Activated T-cell treated with anti-CD3 and anti-CD28 coated beads, Interleukin-2, amount 50 U/mL, for 24 hours (primary cell): ENCODE measurements around the gene ADPRS.

ENCODE experiments used
- DNase-seq: peaks from one replicate; pipeline ENCODE4 v3.0.0-alpha.2; 2020
- H3K27ac Mint-ChIP-seq: 2 replicates; pipeline ENCODE4 v1.8.0; 2020; ENCODE audit warnings: mild to moderate bottlenecking, mixed read lengths
- H3K27me3 Mint-ChIP-seq: 2 replicates; pipeline ENCODE4 v1.8.0; 2020; ENCODE audit warnings: mixed read lengths
- H3K36me3 Mint-ChIP-seq: 2 replicates; pipeline ENCODE4 v1.8.0; 2020; ENCODE audit warnings: low read depth, mixed read lengths
- H3K4me1 Mint-ChIP-seq: 2 replicates; pipeline ENCODE4 v1.8.0; 2020; ENCODE audit warnings: low read depth, mixed read lengths
- H3K4me3 Mint-ChIP-seq: 2 replicates; pipeline ENCODE4 v1.8.0; 2020; ENCODE audit warnings: mild to moderate bottlenecking, moderate library complexity, mixed read lengths
- H3K9me3 Mint-ChIP-seq: 2 replicates; pipeline ENCODE4 v1.8.0; 2020; ENCODE audit warnings: mixed read lengths

Gene ADPRS

GRCh38 chr1:36088577-36089392, at the start of gene ADPRS:
Gene ADPRS, plus strand, starts transcription at chr1:36088892. Its CDS starts 13 bp downstream, at chr1:36088905.
- Mint-ChIP-seq H3K36me3 (peaks cover 41% of the 10 kb centered on the region), H3K27me3 (peaks cover 21% of the 10 kb centered on the region), H3K4me3 (peak within 1 kb of the TSS; percentile 91), H3K27ac (peak within 1 kb of the TSS; percentile 93), H3K9me3 (no peaks in the 10 kb centered on the region), H3K4me1 (peaks cover 25% of the 10 kb centered on the region)
- peak; percentile 96 for DNase-seq

GRCh38 chr1:36040238-36040637, 48.5 kb upstream of the ADPRS start:
- DNase-seq = no peak
- H3K4me1 Mint-ChIP-seq = no peaks in the 10 kb centered on the region
- H3K4me3 Mint-ChIP-seq = no peak overlapping the region
- peaks cover 69% of the 10 kb centered on the region for H3K36me3 Mint-ChIP-seq
- H3K9me3 Mint-ChIP-seq = no peaks in the 10 kb centered on the region
- H3K27me3 Mint-ChIP-seq = no peaks in the 10 kb centered on the region
- H3K27ac Mint-ChIP-seq = no peak overlapping the region

GRCh38 chr1:36051821-36052220, 36.9 kb upstream of the ADPRS start:
- H3K9me3 Mint-ChIP-seq = peaks cover 4% of the 10 kb centered on the region
- H3K4me1 Mint-ChIP-seq = no peaks in the 10 kb centered on the region
- H3K27ac Mint-ChIP-seq = no peak overlapping the region
- H3K4me3 Mint-ChIP-seq = no peak overlapping the region
- no peak for DNase-seq
- H3K27me3 Mint-ChIP-seq = no peaks in the 10 kb centered on the region
- H3K36me3 Mint-ChIP-seq = peaks cover 58% of the 10 kb centered on the region

GRCh38 chr1:36053978-36054377, 34.7 kb upstream of the ADPRS start:
- H3K4me3 Mint-ChIP-seq = no peak overlapping the region
- H3K27ac Mint-ChIP-seq = no peak overlapping the region
- H3K27me3 Mint-ChIP-seq = no peaks in the 10 kb centered on the region
- no peak for DNase-seq
- no peaks in the 10 kb centered on the region for H3K4me1 Mint-ChIP-seq
- H3K36me3 Mint-ChIP-seq = peaks cover 36% of the 10 kb centered on the region
- no peaks in the 10 kb centered on the region for H3K9me3 Mint-ChIP-seq

- Mint-ChIP-seq H3K9me3 (no peaks in the 10 kb centered on the region), H3K36me3 (peaks cover 27% of the 10 kb centered on the region), H3K27ac (no peak overlapping the region), H3K4me1 (no peaks in the 10 kb centered on the region), H3K27me3 (no peaks in the 10 kb centered on the region), H3K4me3 (no peak overlapping the region)
- DNase-seq = no peak
Observed at GRCh38 chr1:36055706-36056105, 33.0 kb upstream of the ADPRS start.

GRCh38 chr1:36062315-36062714, 26.4 kb upstream of the ADPRS start:
- H3K27me3 Mint-ChIP-seq = no peaks in the 10 kb centered on the region

GRCh38 chr1:36067871-36068270, 20.8 kb upstream of the ADPRS start:
- Mint-ChIP-seq H3K4me1 (no peaks in the 10 kb centered on the region), H3K36me3 (no peaks in the 10 kb centered on the region), H3K27me3 (no peaks in the 10 kb centered on the region), H3K4me3 (no peak overlapping the region), H3K27ac (no peak overlapping the region), H3K9me3 (no peaks in the 10 kb centered on the region)
- no peak for DNase-seq

More at GRCh38 chr1:36062315-36062714, 26.4 kb upstream of the ADPRS start:
- no peak overlapping the region for H3K27ac Mint-ChIP-seq
- no peak overlapping the region for H3K4me3 Mint-ChIP-seq
- H3K4me1 Mint-ChIP-seq = no peaks in the 10 kb centered on the region
- no peaks in the 10 kb centered on the region for H3K9me3 Mint-ChIP-seq
- peaks cover 1% of the 10 kb centered on the region for H3K36me3 Mint-ChIP-seq
- DNase-seq = no peak

- H3K4me3 Mint-ChIP-seq = no peak overlapping the region
- H3K9me3 Mint-ChIP-seq = no peaks in the 10 kb centered on the region
- H3K27me3 Mint-ChIP-seq = no peaks in the 10 kb centered on the region
- no peaks in the 10 kb centered on the region for H3K36me3 Mint-ChIP-seq
- no peak overlapping the region for H3K27ac Mint-ChIP-seq
- no peak for DNase-seq
- H3K4me1 Mint-ChIP-seq = no peaks in the 10 kb centered on the region
Observed at GRCh38 chr1:36068866-36069265, 19.8 kb upstream of the ADPRS start.

- no peak overlapping the region for H3K4me3 Mint-ChIP-seq
- no peak overlapping the region for H3K27ac Mint-ChIP-seq
- H3K9me3 Mint-ChIP-seq = no peaks in the 10 kb centered on the region
- H3K36me3 Mint-ChIP-seq = no peaks in the 10 kb centered on the region
- H3K4me1 Mint-ChIP-seq = no peaks in the 10 kb centered on the region
- no peaks in the 10 kb centered on the region for H3K27me3 Mint-ChIP-seq
- no peak for DNase-seq
Observed at GRCh38 chr1:36070349-36070748, 18.3 kb upstream of the ADPRS start.

- H3K27me3 Mint-ChIP-seq = peaks cover 6% of the 10 kb centered on the region
- H3K36me3 Mint-ChIP-seq = no peaks in the 10 kb centered on the region
- H3K9me3 Mint-ChIP-seq = no peaks in the 10 kb centered on the region
- no peak for DNase-seq
- H3K27ac Mint-ChIP-seq = no peak overlapping the region
- no peaks in the 10 kb centered on the region for H3K4me1 Mint-ChIP-seq
- no peak overlapping the region for H3K4me3 Mint-ChIP-seq
Observed at GRCh38 chr1:36076979-36077573, 11.6 kb upstream of the ADPRS start.

GRCh38 chr1:36080236-36080635, 8.5 kb upstream of the ADPRS start:
- peaks cover 30% of the 10 kb centered on the region for H3K27me3 Mint-ChIP-seq
- no peaks in the 10 kb centered on the region for H3K9me3 Mint-ChIP-seq
- H3K36me3 Mint-ChIP-seq = no peaks in the 10 kb centered on the region
- no peak overlapping the region for H3K4me3 Mint-ChIP-seq
- DNase-seq = no peak
- H3K4me1 Mint-ChIP-seq = peaks cover 1% of the 10 kb centered on the region
- H3K27ac Mint-ChIP-seq = no peak overlapping the region

GRCh38 chr1:36080801-36081200, 7.9 kb upstream of the ADPRS start:
- no peak overlapping the region for H3K4me3 Mint-ChIP-seq

GRCh38 chr1:36081926-36082485, 6.7 kb upstream of the ADPRS start:
- no peaks in the 10 kb centered on the region for H3K9me3 Mint-ChIP-seq
- H3K27me3 Mint-ChIP-seq = peaks cover 41% of the 10 kb centered on the region
- H3K4me3 Mint-ChIP-seq = no peak overlapping the region
- DNase-seq = no peak
- no peak overlapping the region for H3K27ac Mint-ChIP-seq
- H3K36me3 Mint-ChIP-seq = no peaks in the 10 kb centered on the region
- peaks cover 1% of the 10 kb centered on the region for H3K4me1 Mint-ChIP-seq

More at GRCh38 chr1:36080801-36081200, 7.9 kb upstream of the ADPRS start:
- Mint-ChIP-seq H3K27ac (no peak overlapping the region), H3K36me3 (no peaks in the 10 kb centered on the region), H3K9me3 (no peaks in the 10 kb centered on the region), H3K4me1 (peaks cover 1% of the 10 kb centered on the region), H3K27me3 (peaks cover 33% of the 10 kb centered on the region)
- no peak for DNase-seq

GRCh38 chr1:36083219-36083618, 5.5 kb upstream of the ADPRS start:
- Mint-ChIP-seq H3K36me3 (no peaks in the 10 kb centered on the region), H3K9me3 (no peaks in the 10 kb centered on the region), H3K27ac (no peak overlapping the region), H3K4me3 (no peak overlapping the region), H3K4me1 (peaks cover 3% of the 10 kb centered on the region), H3K27me3 (peaks cover 41% of the 10 kb centered on the region)
- no peak for DNase-seq
